Measurements from ENCODE around the gene SETX.

GRCh38 chr9:132266017-132266416, 88.8 kb downstream of the SETX start:
- TF ChIP-seq, protein P1, sequence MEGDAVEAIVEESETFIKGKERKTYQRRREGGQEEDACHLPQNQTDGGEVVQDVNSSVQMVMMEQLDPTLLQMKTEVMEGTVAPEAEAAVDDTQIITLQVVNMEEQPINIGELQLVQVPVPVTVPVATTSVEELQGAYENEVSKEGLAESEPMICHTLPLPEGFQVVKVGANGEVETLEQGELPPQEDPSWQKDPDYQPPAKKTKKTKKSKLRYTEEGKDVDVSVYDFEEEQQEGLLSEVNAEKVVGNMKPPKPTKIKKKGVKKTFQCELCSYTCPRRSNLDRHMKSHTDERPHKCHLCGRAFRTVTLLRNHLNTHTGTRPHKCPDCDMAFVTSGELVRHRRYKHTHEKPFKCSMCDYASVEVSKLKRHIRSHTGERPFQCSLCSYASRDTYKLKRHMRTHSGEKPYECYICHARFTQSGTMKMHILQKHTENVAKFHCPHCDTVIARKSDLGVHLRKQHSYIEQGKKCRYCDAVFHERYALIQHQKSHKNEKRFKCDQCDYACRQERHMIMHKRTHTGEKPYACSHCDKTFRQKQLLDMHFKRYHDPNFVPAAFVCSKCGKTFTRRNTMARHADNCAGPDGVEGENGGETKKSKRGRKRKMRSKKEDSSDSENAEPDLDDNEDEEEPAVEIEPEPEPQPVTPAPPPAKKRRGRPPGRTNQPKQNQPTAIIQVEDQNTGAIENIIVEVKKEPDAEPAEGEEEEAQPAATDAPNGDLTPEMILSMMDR (IDR thresholded peaks at IDR 0.05), result no peak
- no peak for TF ChIP-seq POLR2A (IDR thresholded peaks at IDR 0.05)

Measured in heart left ventricle (tissue), 13 donors.